C4-2B (cell line): Measurements from ENCODE around the gene ATOSB.

ENCODE experiments used
- ZFX ChIP-seq: fragments of 450-650 bp; IDR thresholded peaks from 2 replicates; pipeline ENCODE4 v1.6.1; 2017
- TF ChIP-seq, protein P1 (sequence below): fragments of 450-650 bp; conservative IDR thresholded peaks from 2 replicates; pipeline ENCODE4 v1.5.1; 2017; ENCODE audit warnings: mild to moderate bottlenecking

DNA sequence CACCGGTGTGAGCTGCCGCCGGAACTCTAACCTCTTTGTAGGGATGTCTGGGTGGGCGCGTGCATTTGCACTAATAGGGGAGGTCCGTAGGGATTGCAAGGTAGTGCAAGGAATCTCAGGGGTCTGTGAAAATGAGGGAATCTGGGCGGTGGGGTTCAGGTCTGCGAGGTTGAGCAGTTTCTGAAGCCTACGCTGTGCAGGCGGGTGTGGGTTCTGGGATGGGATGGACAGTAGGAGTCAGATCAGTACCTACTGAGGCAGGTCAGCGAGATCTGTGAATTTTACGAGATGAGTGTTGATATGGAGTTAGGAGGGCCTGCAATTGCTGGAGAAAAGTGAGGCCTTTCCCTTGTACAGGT is 856 bp upstream of the ATOSB start:
- TF ChIP-seq, protein P1, sequence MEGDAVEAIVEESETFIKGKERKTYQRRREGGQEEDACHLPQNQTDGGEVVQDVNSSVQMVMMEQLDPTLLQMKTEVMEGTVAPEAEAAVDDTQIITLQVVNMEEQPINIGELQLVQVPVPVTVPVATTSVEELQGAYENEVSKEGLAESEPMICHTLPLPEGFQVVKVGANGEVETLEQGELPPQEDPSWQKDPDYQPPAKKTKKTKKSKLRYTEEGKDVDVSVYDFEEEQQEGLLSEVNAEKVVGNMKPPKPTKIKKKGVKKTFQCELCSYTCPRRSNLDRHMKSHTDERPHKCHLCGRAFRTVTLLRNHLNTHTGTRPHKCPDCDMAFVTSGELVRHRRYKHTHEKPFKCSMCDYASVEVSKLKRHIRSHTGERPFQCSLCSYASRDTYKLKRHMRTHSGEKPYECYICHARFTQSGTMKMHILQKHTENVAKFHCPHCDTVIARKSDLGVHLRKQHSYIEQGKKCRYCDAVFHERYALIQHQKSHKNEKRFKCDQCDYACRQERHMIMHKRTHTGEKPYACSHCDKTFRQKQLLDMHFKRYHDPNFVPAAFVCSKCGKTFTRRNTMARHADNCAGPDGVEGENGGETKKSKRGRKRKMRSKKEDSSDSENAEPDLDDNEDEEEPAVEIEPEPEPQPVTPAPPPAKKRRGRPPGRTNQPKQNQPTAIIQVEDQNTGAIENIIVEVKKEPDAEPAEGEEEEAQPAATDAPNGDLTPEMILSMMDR = no peak
- no peak for TF ChIP-seq ZFX
